Osteoblast (primary cell): Measurements from ENCODE around the gene LSR. TPM values are rescaled to one million over a fixed set of nuclear protein-coding genes. Genes with fewer than 3 reads are reported as not detected.

Experiments
- DNase-seq: peaks from one replicate; pipeline ENCODE4 v3.0.0; 2011; ENCODE audit warnings: low spot score, mixed read lengths; ENCODE audit not compliant: insufficient read length; ENCODE audit errors: missing footprints
- H2AFZ ChIP-seq: 2 replicates; pipeline ENCODE4 v1.6.0; 2011; ENCODE audit warnings: mild to moderate bottlenecking, low read length
- H3K27ac ChIP-seq: 2 replicates; pipeline ENCODE4 v1.5.1; 2011; ENCODE audit warnings: mild to moderate bottlenecking, low read depth, low read length, moderate library complexity
- H3K27me3 ChIP-seq: 2 replicates; pipeline ENCODE4 v1.6.0; 2012; ENCODE audit warnings: mild to moderate bottlenecking, control low read depth, inconsistent platforms, low read length, moderate library complexity; ENCODE audit not compliant: insufficient read depth
- H3K36me3 ChIP-seq: 2 replicates; pipeline ENCODE4 v1.5.1; 2011; ENCODE audit warnings: mild to moderate bottlenecking, low read length, control low read depth, moderate library complexity; ENCODE audit not compliant: insufficient read depth
- H3K4me1 ChIP-seq: 2 replicates; pipeline ENCODE4 v1.5.1; 2011; ENCODE audit warnings: mild to moderate bottlenecking, low read length, control low read depth, moderate library complexity; ENCODE audit not compliant: insufficient read depth
- H3K4me2 ChIP-seq: 2 replicates; pipeline ENCODE4 v1.6.0; 2011; ENCODE audit warnings: mild to moderate bottlenecking, low read length; ENCODE audit not compliant: insufficient read depth
- H3K4me3 ChIP-seq: fragments of 200-600 bp; sonication (generic); 3 replicates; pipeline ENCODE4 v1.5.1; 2012; ENCODE audit warnings: mild to moderate bottlenecking, low read length, inconsistent platforms; ENCODE audit not compliant: insufficient read depth
- H3K79me2 ChIP-seq: 2 replicates; pipeline ENCODE4 v1.6.0; 2012; ENCODE audit warnings: mild to moderate bottlenecking, low read length, control low read depth, inconsistent platforms; ENCODE audit not compliant: insufficient read depth
- H3K9me3 ChIP-seq: 2 replicates; pipeline ENCODE4 v1.5.1; 2011; ENCODE audit warnings: low read depth, low read length, control low read depth
- H4K20me1 ChIP-seq: 2 replicates; pipeline ENCODE4 v1.6.0; 2012; ENCODE audit warnings: mild to moderate bottlenecking, low read length, control low read depth; ENCODE audit not compliant: insufficient read depth
- CTCF ChIP-seq: IDR thresholded peaks from 2 replicates; pipeline ENCODE4 v1.5.1; 2011; ENCODE audit warnings: mild to moderate bottlenecking, low read depth, low read length, moderate library complexity; ENCODE audit errors: extremely low read depth
- total RNA-seq: library from RNA; depleted of rRNA; stranded (reverse); fragments of >200 nt; gene quantifications from 2 replicates; pipeline ENCODE4 v1.2.3, GENCODE V29; 2012

Gene LSR
- total RNA-seq, 1 donor: 0.36 TPM

DNA sequence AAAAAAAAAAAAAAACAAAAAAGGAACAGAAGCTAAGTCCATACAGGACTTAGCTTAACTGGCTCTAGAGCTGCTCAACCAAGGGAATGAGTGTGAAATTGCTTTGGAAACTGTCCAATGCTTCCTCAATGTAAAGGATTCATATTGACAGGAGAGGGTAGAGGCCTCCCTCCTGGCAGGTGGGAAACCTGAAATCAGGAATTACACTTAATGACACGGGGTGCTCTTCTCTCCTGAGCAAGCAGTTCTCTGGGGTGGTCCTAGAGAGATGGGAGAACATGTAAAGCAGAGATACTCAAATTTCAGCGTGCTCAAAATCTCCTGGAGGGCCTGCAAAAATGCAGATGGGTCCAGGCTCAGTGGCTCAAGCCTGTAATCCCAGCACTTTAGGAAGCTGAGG, 39.5 kb downstream of the LSR start:
- peak; percentile 81 for DNase-seq
- Histone ChIP-seq H3K27me3 (peaks cover 19% of the 10 kb centered on the region), H4K20me1 (no peaks in the 10 kb centered on the region), H3K9me3 (no peaks in the 10 kb centered on the region), H3K36me3 (no peaks in the 10 kb centered on the region), H3K27ac (no peak overlapping the region), H3K79me2 (no peaks in the 10 kb centered on the region), H3K4me2 (no peak overlapping the region), H3K4me1 (no peaks in the 10 kb centered on the region), H3K4me3 (no peak overlapping the region), H2AFZ (no peak overlapping the region)
- TF ChIP-seq CTCF: no peak

DNA sequence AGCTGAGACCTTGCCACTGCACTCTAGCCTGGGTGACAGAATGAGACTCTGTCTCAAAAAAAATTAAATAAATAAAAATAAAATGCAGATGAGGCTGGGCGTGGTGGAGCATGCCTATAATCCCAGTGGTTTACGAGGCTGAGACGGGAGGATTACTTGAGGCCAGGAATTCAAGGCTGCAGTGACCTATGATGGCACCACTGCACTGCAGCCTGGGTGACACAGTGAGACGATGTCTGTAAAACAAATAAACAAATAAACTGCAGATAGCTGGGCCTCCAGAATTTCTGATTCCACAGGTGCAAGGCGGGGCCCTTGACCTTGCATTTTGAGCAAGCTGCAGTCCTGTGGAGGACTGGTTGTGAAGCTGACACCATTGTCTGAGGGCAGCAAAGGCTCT, 40.1 kb downstream of the LSR start:
- H3K27me3 ChIP-seq: peaks cover 22% of the 10 kb centered on the region
- DNase-seq: no peak
- no peak overlapping the region for H3K4me2 ChIP-seq
- H3K4me1 ChIP-seq: no peaks in the 10 kb centered on the region
- no peak overlapping the region for H2AFZ ChIP-seq
- no peak for TF ChIP-seq CTCF
- no peaks in the 10 kb centered on the region for H3K36me3 ChIP-seq
- no peak overlapping the region for H3K27ac ChIP-seq
- H3K4me3 ChIP-seq: no peak overlapping the region
- H3K9me3 ChIP-seq: no peaks in the 10 kb centered on the region
- H4K20me1 ChIP-seq: no peaks in the 10 kb centered on the region
- H3K79me2 ChIP-seq: no peaks in the 10 kb centered on the region

DNA sequence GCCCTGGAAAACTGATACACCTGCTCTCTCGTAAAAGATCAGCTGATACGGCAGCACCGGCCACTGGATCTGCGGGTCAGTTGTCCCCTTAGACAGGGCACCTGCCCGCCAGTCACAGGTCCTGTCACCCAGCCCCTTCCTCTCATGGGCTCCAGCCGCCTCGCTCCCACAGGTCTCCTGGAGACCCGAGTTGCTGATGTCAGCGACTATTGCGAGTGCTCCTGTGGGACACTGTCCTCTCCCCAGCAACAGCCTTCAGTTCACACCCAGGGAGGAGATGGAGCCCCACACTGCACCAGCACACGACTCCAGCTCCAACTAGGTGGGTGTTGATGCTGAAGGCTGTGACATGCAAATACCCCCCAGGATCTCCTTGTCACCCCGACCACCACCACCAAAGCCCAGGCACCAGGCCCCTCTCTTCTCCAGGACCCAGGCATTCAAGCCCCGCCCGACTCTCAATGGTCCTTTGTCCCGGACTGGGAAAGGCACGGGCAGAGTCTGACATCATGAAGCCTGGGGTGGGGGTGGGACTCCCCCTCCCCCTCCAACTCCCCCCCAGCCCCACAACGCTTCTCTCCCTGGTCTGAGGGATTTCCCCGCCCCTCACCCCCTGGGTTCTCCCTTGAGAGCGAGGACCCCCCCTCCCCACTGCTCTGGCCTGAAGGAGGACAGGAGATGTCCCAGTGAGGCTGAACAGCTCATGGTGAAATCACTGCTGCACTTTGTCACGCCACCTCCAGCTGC, 41.8 kb downstream of the LSR start:
- Histone ChIP-seq H3K79me2 (no peaks in the 10 kb centered on the region), H3K4me1 (no peaks in the 10 kb centered on the region), H3K27me3 (peaks cover 31% of the 10 kb centered on the region), H3K4me3 (no peak overlapping the region), H3K9me3 (no peaks in the 10 kb centered on the region), H3K36me3 (no peaks in the 10 kb centered on the region), H4K20me1 (no peaks in the 10 kb centered on the region), H3K27ac (no peak overlapping the region), H2AFZ (no peak overlapping the region), H3K4me2 (no peak overlapping the region)
- no peak for TF ChIP-seq CTCF
- DNase-seq: peak; percentile 80

- Histone ChIP-seq H3K4me1 (no peaks in the 10 kb centered on the region), H2AFZ (no peak overlapping the region), H3K4me3 (no peak overlapping the region), H3K27ac (no peak overlapping the region), H3K9me3 (no peaks in the 10 kb centered on the region), H3K79me2 (no peaks in the 10 kb centered on the region), H3K4me2 (no peak overlapping the region), H4K20me1 (no peaks in the 10 kb centered on the region), H3K36me3 (no peaks in the 10 kb centered on the region), H3K27me3 (peaks cover 31% of the 10 kb centered on the region)
- peak; percentile 50 for DNase-seq
- no peak for TF ChIP-seq CTCF
Measured at GRCh38 chr19:35291259-35291658, 42.5 kb downstream of the LSR start.
